Naive thymus-derived CD4-positive, alpha-beta T cell (primary cell): ENCODE results near the gene PTER. TPM values are rescaled to one million over a fixed set of nuclear protein-coding genes. Genes with fewer than 3 reads are reported as not detected.

Experiments used
- ATAC-seq: fragments of 150-1000 bp; cut with Tn5 transposase; 2 replicates; pipeline ENCODE4 v1.10.0; 2021; ENCODE audit warnings: mild to moderate bottlenecking, moderate library complexity
- CTCF ChIA-PET: fragments of 350-600 bp; sonication (Branson Sonifier 250); formaldehyde crosslinking; loops from one replicate; lab custom pipeline; 2021; ENCODE audit warnings: antibody characterized with exemption; lab: Charles Lee
- POLR2A ChIA-PET: fragments of 350-600 bp; sonication (Branson Sonifier 250); formaldehyde crosslinking; loops from one replicate; lab custom pipeline; 2021; ENCODE audit warnings: antibody characterized with exemption, inconsistent platforms; lab: Charles Lee
- DNase-seq, 9 donors: peaks; one replicate each; pipeline versions ENCODE4 v3.0.0 to v3.0.0-alpha.2; 2020 to 2022; ENCODE audit warnings: mixed read lengths in 1 of 9
- H3K27ac ChIP-seq: one replicate; pipeline ENCODE4 v1.7.0; 2013; ENCODE audit warnings: mild to moderate bottlenecking, low read depth, low read length, moderate library complexity
- H3K27me3 ChIP-seq, 2 donors: one replicate each; pipeline ENCODE4 v1.7.0; 2013; ENCODE audit warnings: low read length in 2 of 2, mild to moderate bottlenecking in 2 of 2, moderate library complexity in 2 of 2; ENCODE audit not compliant: control insufficient read depth in 2 of 2, insufficient read depth in 2 of 2
- H3K36me3 ChIP-seq, 3 experiments: 1 replicate in 2 of 3; 2 replicates in 1 of 3; pipeline ENCODE4 v1.7.0; 2013; ENCODE audit warnings: low read length in 3 of 3, mild to moderate bottlenecking in 3 of 3, moderate library complexity in 1 of 3; ENCODE audit not compliant: insufficient read depth in 3 of 3, control insufficient read depth in 2 of 3
- H3K4me1 ChIP-seq, 2 donors: one replicate each; pipeline ENCODE4 v1.7.0; 2013; ENCODE audit warnings: low read length in 2 of 2, mild to moderate bottlenecking in 2 of 2, moderate library complexity in 1 of 2; ENCODE audit not compliant: control insufficient read depth in 2 of 2, insufficient read depth in 2 of 2
- H3K4me3 ChIP-seq: 2 replicates; pipeline ENCODE4 v1.7.0; 2013; ENCODE audit warnings: mild to moderate bottlenecking, low read length
- H3K9me3 ChIP-seq, 3 experiments: 1 replicate in 2 of 3; 2 replicates in 1 of 3; pipeline ENCODE4 v1.7.0; 2013; ENCODE audit warnings: low read length in 3 of 3; ENCODE audit not compliant: control insufficient read depth in 2 of 3
- H3K27ac Mint-ChIP-seq, 9 donors: one replicate each; pipeline ENCODE4 v1.8.0; 2020 to 2022; ENCODE audit warnings: mixed read lengths in 9 of 9, mild to moderate bottlenecking in 8 of 9, moderate library complexity in 5 of 9, inconsistent platforms in 2 of 9
- H3K27me3 Mint-ChIP-seq, 5 donors: one replicate each; pipeline ENCODE4 v1.8.0; 2021 to 2022; ENCODE audit warnings: mixed read lengths in 5 of 5, mild to moderate bottlenecking in 1 of 5
- H3K36me3 Mint-ChIP-seq, 5 donors: one replicate each; pipeline ENCODE4 v1.8.0; 2020 to 2022; ENCODE audit warnings: mixed read lengths in 5 of 5, mild to moderate bottlenecking in 3 of 5, inconsistent platforms in 1 of 5
- H3K4me1 Mint-ChIP-seq, 7 donors: one replicate each; pipeline ENCODE4 v1.8.0; 2020 to 2022; ENCODE audit warnings: mixed read lengths in 7 of 7, mild to moderate bottlenecking in 3 of 7, inconsistent platforms in 1 of 7
- H3K4me3 Mint-ChIP-seq, 10 donors: one replicate each; pipeline ENCODE4 v1.8.0; 2020 to 2022; ENCODE audit warnings: mild to moderate bottlenecking in 10 of 10, mixed read lengths in 10 of 10, moderate library complexity in 6 of 10, inconsistent platforms in 2 of 10
- H3K9me3 Mint-ChIP-seq, 11 donors: one replicate each; pipeline ENCODE4 v1.8.0; 2020 to 2022; ENCODE audit warnings: mixed read lengths in 11 of 11, mild to moderate bottlenecking in 4 of 11, inconsistent platforms in 1 of 11, moderate library complexity in 1 of 11
- intact Hi-C, 2 donors: fragments of 100-400 bp; cut with micrococcal nuclease; formaldehyde crosslinking; loops; one replicate each; pipeline ENCODE4 v1.15.1; 2023
- polyA plus RNA-seq, 2 donors: library from polyadenylated mRNA; unstranded; fragments of 300-500 nt; fragmentation: Illumina TruSeq; gene quantifications; one replicate each; pipeline ENCODE4 v1.2.3, GENCODE V29; 2021
- total RNA-seq, 6 experiments: library from RNA in 5 of 6; stranded (reverse) in 5 of 6; gene quantifications; 1 replicate in 5 of 6; 2 replicates in 1 of 6; pipeline ENCODE4 v1.2.3 and lab custom pipeline; 2021 to 2026

Gene PTER
- total and polyA plus RNA-seq, 7 experiments from 2014 or later: 12.9 to 23.7 (median 14.4) TPM

DNA sequence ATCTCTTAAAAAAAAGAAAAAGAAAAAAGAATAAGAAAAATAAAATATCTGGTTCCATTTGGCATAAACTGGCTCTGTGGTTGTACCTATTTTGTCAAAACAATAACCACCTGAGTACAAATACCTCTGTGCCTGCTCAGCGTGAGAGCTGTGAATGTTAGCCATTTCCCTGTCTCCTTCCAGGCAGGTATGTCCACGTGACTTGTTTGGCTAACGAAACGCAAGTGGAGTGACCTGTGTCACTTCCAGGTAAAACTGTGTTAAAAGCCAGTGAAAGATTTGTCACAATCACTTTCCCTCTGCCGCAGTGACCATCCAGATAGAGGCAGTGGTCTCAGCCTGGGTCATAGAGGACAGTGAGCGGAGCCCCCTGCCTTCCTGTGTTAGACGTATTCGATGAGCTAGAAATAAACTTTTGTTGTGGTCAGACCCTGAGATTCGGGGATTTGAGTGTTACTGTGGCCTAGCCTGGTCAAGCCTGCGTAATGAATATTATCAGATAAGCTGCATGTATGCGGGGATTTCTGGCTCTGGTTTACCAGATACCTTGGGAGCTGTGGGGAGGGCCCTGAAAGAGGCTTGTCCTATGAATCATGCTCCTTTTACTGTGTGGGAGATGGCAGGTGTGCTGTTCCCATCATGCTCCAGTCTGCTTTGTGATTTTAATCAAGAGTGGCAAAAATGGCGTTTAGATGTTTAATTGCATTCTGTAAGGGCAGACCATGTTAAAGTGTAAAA, 3.8 kb downstream of the PTER start:
- no peak overlapping the region for H3K27ac ChIP-seq
- H3K9me3 Mint-ChIP-seq: no peaks in the 10 kb centered on the region
- H3K4me3 Mint-ChIP-seq: peak overlapping the region in 7 of 10 donors; percentile 3 to 41 (median 16)
- peaks cover 13 to 28% of the 10 kb centered on the region in 2 donors for H3K4me1 ChIP-seq
- H3K27me3 ChIP-seq: no peaks in the 10 kb centered on the region
- CTCF ChIA-PET: no interaction called here
- H3K9me3 ChIP-seq: no peaks in the 10 kb centered on the region
- peaks cover 0 to 11% (median 0%) of the 10 kb centered on the region in 3 experiments for H3K36me3 ChIP-seq
- POLR2A ChIA-PET: interaction anchor here (1.1 kb wide), 1 partner anchor 376 kb away, joined by 3 read pairs; the partner anchor contains the start of gene RSU1
- H3K4me1 Mint-ChIP-seq: peaks cover 36 to 76% (median 65%) of the 10 kb centered on the region in 7 donors
- peaks cover 0 to 40% (median 26%) of the 10 kb centered on the region in 5 donors for H3K36me3 Mint-ChIP-seq
- intact Hi-C loops: no loop called here
- no peak overlapping the region for H3K4me3 ChIP-seq
- no peaks in the 10 kb centered on the region for H3K27me3 Mint-ChIP-seq
- no peak for ATAC-seq
- peak overlapping the region in 3 of 9 donors; percentile 5 to 72 (median 34) for H3K27ac Mint-ChIP-seq
- DNase-seq: no peak

DNA sequence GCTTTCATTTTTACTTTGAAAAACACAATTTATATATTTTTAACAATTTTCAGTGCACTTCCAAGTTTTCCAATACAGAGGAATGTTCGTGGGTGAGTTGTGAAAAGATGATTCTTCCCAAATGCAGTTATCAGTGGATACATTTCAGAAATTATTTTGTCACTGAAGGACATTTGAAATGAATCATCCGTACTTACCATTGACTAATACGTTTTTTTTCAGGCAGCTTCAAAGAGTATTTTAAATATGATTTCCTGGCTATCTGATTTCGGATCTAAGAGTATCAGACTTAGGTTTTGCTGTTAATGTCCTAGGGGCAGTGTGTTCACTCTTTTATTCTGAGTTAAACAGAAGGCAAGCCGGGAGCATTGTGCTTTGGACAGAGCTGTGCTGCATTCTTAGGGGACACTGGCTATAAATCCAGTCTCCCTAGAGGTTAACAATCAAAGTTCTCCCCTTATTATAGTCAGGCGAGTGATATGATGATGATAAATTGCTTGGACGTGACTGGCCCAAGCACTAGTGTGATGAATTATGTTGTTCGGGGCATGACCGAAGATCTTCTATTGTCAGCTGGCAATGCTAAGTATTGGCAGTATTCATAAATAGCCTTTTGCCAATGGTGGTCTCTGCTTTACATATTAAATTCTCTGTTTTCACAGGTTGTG, 4.5 kb downstream of the PTER start:
- CTCF ChIA-PET: no interaction called here
- Mint-ChIP-seq H3K4me3 (peak overlapping the region in 2 of 10 donors; percentile 8 to 37), H3K4me1 (peaks cover 39 to 78% (median 65%) of the 10 kb centered on the region in 7 donors), H3K27ac (peak overlapping the region in 3 of 9 donors; percentile 23 to 41 (median 39)), H3K9me3 (no peaks in the 10 kb centered on the region), H3K27me3 (no peaks in the 10 kb centered on the region), H3K36me3 (peaks cover 0 to 46% (median 28%) of the 10 kb centered on the region in 5 donors)
- no peaks in the 10 kb centered on the region for H3K9me3 ChIP-seq
- peaks cover 0 to 11% (median 0%) of the 10 kb centered on the region in 3 experiments for H3K36me3 ChIP-seq
- POLR2A ChIA-PET: interaction anchor here (1.1 kb wide), 1 partner anchor 376 kb away, joined by 3 read pairs; the partner anchor contains the start of gene RSU1
- no peak overlapping the region for H3K27ac ChIP-seq
- H3K27me3 ChIP-seq: no peaks in the 10 kb centered on the region
- peaks cover 13 to 28% of the 10 kb centered on the region in 2 donors for H3K4me1 ChIP-seq
- intact Hi-C loops: no loop called here
- DNase-seq (no peak), ATAC-seq (no peak)
- no peak overlapping the region for H3K4me3 ChIP-seq

DNA sequence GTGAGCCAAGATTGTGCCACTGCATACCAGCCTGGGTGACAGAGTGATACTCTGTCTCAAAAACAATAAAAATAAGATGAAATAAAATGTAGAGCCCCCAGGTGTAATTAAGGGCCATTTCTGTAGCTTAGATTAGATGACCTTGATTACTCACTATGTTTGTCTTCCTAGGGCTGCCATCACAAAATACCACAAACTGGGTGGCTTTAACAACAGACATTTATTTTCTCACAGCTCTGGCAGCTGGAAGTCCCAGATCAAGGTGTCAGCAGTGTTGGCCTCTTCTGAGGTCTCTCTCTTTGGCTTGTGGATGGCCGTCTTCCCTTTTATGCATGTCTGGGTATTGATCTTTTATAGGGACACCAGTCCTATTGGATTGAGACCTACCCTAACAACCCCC, 6.1 kb downstream of the PTER start:
- Mint-ChIP-seq H3K4me3 (no peak overlapping the region), H3K27me3 (no peaks in the 10 kb centered on the region), H3K4me1 (peaks cover 30 to 68% (median 59%) of the 10 kb centered on the region in 7 donors), H3K9me3 (no peaks in the 10 kb centered on the region), H3K27ac (no peak overlapping the region), H3K36me3 (peaks cover 0 to 54% (median 34%) of the 10 kb centered on the region in 5 donors)
- POLR2A ChIA-PET: no interaction called here
- Histone ChIP-seq H3K4me3 (no peak overlapping the region), H3K27me3 (no peaks in the 10 kb centered on the region), H3K4me1 (peaks cover 13 to 21% of the 10 kb centered on the region in 2 donors), H3K27ac (no peak overlapping the region), H3K36me3 (peaks cover 0 to 11% (median 0%) of the 10 kb centered on the region in 3 experiments), H3K9me3 (no peaks in the 10 kb centered on the region)
- CTCF ChIA-PET: no interaction called here
- intact Hi-C loops: no loop called here
- no peak for ATAC-seq
- no peak for DNase-seq

DNA sequence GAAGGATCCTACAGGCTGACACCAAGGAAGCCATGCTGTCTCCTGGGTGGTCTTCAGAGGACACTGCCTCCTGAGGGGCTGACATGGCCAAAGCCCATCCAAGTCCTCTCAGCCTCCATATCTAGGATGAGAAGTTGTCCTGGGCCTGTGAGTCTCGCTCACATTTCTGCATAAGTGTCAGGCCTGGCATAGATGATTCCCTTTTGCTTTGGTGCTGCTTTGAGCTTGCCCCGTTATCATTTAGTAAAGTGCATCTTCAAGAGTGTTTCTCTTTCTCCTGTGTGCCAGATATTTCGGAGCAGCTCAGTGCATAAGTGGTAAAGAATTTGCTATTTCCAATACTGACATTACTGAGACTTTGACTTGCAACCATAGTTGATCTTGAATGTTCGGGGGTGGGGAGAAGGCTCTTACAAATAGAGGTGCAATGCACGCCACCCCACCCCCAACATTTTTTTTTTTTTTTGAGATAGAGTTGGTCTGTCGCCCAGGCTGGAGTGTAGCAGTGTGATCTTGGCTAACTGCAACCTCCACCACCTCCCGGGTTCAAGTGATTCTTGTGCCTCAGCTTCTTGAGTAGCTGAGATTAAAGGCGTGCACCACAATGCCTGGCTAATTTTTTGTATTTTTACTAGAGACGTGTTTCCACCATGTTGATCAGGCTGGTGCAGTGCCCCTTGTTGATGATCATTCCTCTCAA, 9.1 kb downstream of the PTER start:
- CTCF ChIA-PET: no interaction called here
- Histone ChIP-seq H3K36me3 (peaks cover 0 to 4% (median 0%) of the 10 kb centered on the region in 3 experiments), H3K27me3 (no peaks in the 10 kb centered on the region), H3K9me3 (no peaks in the 10 kb centered on the region), H3K4me3 (no peak overlapping the region), H3K4me1 (peaks cover under 1 to 7% of the 10 kb centered on the region in 2 donors), H3K27ac (no peak overlapping the region)
- H3K27ac Mint-ChIP-seq: no peak overlapping the region
- H3K4me3 Mint-ChIP-seq: no peak overlapping the region
- no peak for DNase-seq
- no peak for ATAC-seq
- intact Hi-C loops: no loop called here
- peaks cover 0 to 2% (median 0%) of the 10 kb centered on the region in 11 donors for H3K9me3 Mint-ChIP-seq
- peaks cover 7 to 48% (median 43%) of the 10 kb centered on the region in 7 donors for H3K4me1 Mint-ChIP-seq
- no peaks in the 10 kb centered on the region for H3K27me3 Mint-ChIP-seq
- POLR2A ChIA-PET: interaction anchor here (0.7 to 0.9 kb wide), 2 partner anchors 8 to 867 kb away, joined by 3 to 6 read pairs; no protein-coding TSS in a partner anchor
- H3K36me3 Mint-ChIP-seq: peaks cover 0 to 64% (median 43%) of the 10 kb centered on the region in 5 donors

DNA sequence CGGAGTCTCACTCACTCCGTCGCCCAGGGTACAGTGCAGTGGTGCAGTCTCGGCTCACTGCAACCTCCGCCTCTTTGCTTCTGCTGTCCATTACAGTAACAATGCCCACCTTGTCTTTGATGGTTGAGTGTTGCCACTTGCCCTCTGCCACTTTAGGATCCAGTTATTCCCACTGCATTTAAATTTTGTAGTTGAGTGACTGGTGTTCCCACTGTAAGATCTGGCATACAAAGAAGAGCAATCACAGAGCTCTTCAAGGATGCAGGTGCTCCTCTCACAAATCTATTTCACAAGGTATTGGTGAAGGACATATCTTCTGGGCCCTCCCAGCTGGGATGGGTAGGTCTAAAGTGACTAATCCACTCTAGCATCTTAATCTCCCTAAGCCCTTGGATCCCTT, 12.6 kb downstream of the PTER start:
- POLR2A ChIA-PET: no interaction called here
- intact Hi-C loops: no loop called here

DNA sequence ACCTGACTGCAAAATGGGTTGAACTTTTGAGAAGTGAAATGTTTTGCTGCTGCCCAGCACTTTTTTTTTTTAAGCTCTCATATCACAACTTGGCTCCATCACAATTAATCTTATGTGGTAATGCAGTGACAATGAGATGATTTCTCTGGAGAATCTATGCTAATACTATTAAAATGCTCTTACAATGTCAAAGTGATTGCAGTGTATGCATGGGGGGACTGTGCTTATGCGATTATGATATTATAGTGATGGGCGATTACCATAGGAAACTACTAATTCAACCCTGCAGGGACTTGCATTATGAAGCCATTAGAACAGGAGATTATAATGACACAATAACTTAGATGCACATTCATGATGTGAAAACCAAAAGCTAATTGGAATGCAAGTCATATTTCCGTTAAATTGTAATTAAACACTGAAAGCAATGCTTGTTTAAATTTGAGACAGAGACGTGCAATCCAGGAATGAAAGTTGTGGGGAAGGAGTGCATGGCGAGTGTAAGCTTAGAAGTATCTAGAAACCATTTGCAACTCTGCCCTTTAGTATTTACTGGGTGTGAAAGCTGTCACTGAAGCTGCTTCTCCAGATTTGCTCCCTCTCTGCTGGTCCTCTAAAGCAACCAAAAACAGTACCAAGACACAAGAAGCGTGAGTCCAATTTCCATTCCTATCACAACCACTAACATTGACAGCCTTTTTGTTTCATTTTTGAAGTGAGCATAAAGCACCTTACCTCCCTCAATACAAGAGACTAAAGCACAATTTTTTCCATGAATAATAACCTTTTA, 21.6 kb downstream of the PTER start:
- CTCF ChIA-PET: no interaction called here
- peaks cover 0 to 34% (median 5%) of the 10 kb centered on the region in 5 donors for H3K36me3 Mint-ChIP-seq
- no peaks in the 10 kb centered on the region for H3K27me3 Mint-ChIP-seq
- Histone ChIP-seq H3K27ac (no peak overlapping the region), H3K4me3 (no peak overlapping the region), H3K4me1 (no peaks in the 10 kb centered on the region), H3K9me3 (no peaks in the 10 kb centered on the region), H3K27me3 (no peaks in the 10 kb centered on the region), H3K36me3 (peaks cover 0 to 3% (median 0%) of the 10 kb centered on the region in 3 experiments)
- DNase-seq: no peak
- no peaks in the 10 kb centered on the region for H3K9me3 Mint-ChIP-seq
- POLR2A ChIA-PET: no interaction called here
- H3K27ac Mint-ChIP-seq: no peak overlapping the region
- no peak for ATAC-seq
- H3K4me1 Mint-ChIP-seq: peaks cover 1 to 15% (median 10%) of the 10 kb centered on the region in 7 donors
- H3K4me3 Mint-ChIP-seq: no peak overlapping the region
- intact Hi-C loops: no loop called here

More for the DNA sequence above, 12.6 kb downstream of the PTER start:
- no peak for ATAC-seq
- DNase-seq: no peak
- H3K27me3 Mint-ChIP-seq: no peaks in the 10 kb centered on the region
- no peak overlapping the region for H3K27ac ChIP-seq
- CTCF ChIA-PET: no interaction called here
- H3K9me3 Mint-ChIP-seq: peaks cover 0 to 2% (median 0%) of the 10 kb centered on the region in 11 donors
- H3K27ac Mint-ChIP-seq: peak overlapping the region in 1 of 9 donors; percentile 19
- no peaks in the 10 kb centered on the region for H3K27me3 ChIP-seq
- no peaks in the 10 kb centered on the region for H3K9me3 ChIP-seq
- H3K4me1 ChIP-seq: no peaks in the 10 kb centered on the region
- H3K4me3 Mint-ChIP-seq: no peak overlapping the region
- H3K36me3 ChIP-seq: peaks cover 0 to 4% (median 3%) of the 10 kb centered on the region in 3 experiments
- H3K36me3 Mint-ChIP-seq: peaks cover 0 to 47% (median 27%) of the 10 kb centered on the region in 5 donors
- H3K4me3 ChIP-seq: no peak overlapping the region
- peaks cover 0 to 28% (median 20%) of the 10 kb centered on the region in 7 donors for H3K4me1 Mint-ChIP-seq
